Right kidney (tissue), 1 donor: ENCODE results near the gene SBNO2.
A peak's percentile ranks its signal among the peaks of the same experiment; 100 is the strongest.

Source experiments
- DNase-seq: peaks from one replicate; pipeline ENCODE4 v3.0.0-alpha.2; 2016

SBNO2 gene

GRCh38 chr19:1070931-1071791, 102.9 kb downstream of the SBNO2 start:
- DNase-seq = peak; percentile 58

GRCh38 chr19:1070576-1070930, 103.5 kb downstream of the SBNO2 start:
- no peak for DNase-seq

- DNase-seq = no peak
These were observed 104.9 kb downstream of the SBNO2 start for GRCh38 chr19:1069009-1069779.

- no peak for DNase-seq
These were observed 105.8 kb downstream of the SBNO2 start for GRCh38 chr19:1068009-1069001.

GRCh38 chr19:1067341-1067957, 106.6 kb downstream of the SBNO2 start:
- peak; percentile 37 for DNase-seq

GRCh38 chr19:1066748-1067340, 107.2 kb downstream of the SBNO2 start, which contains the start of gene ARHGAP45:
ARHGAP45 (plus strand) TSS chr19:1067167; CDS start chr19:1067406, 239 bp downstream.
- no peak for DNase-seq

- no peak for DNase-seq
These were observed 107.8 kb downstream of the SBNO2 start for GRCh38 chr19:1066251-1066747.

GRCh38 chr19:1065606-1066109, 108.4 kb downstream of the SBNO2 start:
- DNase-seq = no peak

GRCh38 chr19:1064661-1065605, 109.1 kb downstream of the SBNO2 start:
- peak; percentile 80 for DNase-seq

- no peak for DNase-seq
These were observed 110.0 kb downstream of the SBNO2 start for GRCh38 chr19:1063909-1064660.

GRCh38 chr19:1063030-1063908, 110.8 kb downstream of the SBNO2 start:
- DNase-seq = no peak

GRCh38 chr19:1062387-1063029, 111.6 kb downstream of the SBNO2 start:
- DNase-seq = no peak

- DNase-seq = no peak
These were observed 112.1 kb downstream of the SBNO2 start for GRCh38 chr19:1061987-1062386.

GRCh38 chr19:1060689-1061088, 113.4 kb downstream of the SBNO2 start:
- DNase-seq = no peak

GRCh38 chr19:1058112-1058511, 116.0 kb downstream of the SBNO2 start:
- DNase-seq = no peak
